Mesendoderm (in vitro differentiated cells): ENCODE data around the gene PYCR2.

Experiments
- DNase-seq: peaks from one replicate; pipeline ENCODE4 v3.0.0; 2013
- H2AK5ac ChIP-seq: 2 replicates; pipeline ENCODE4 v1.6.1; 2013; ENCODE audit warnings: low read length, inconsistent platforms
- H2BK120ac ChIP-seq: 2 replicates; pipeline ENCODE4 v1.6.1; 2013; ENCODE audit warnings: low read depth, mild to moderate bottlenecking, low read length, moderate library complexity, mixed read lengths
- H2BK15ac ChIP-seq: replicated peaks from 2 replicates; pipeline ENCODE4 v1.6.1; 2013; ENCODE audit warnings: low read depth, mild to moderate bottlenecking, moderate library complexity
- H2BK5ac ChIP-seq: 2 replicates; pipeline ENCODE4 v1.6.1; 2013; ENCODE audit warnings: low read length, inconsistent platforms
- H3K18ac ChIP-seq: 2 replicates; pipeline ENCODE4 v1.6.1; 2013; ENCODE audit warnings: mild to moderate bottlenecking, low read length, mixed read lengths
- H3K23ac ChIP-seq: one replicate; pipeline ENCODE4 v1.6.1; 2013; ENCODE audit warnings: low read length
- H3K27ac ChIP-seq: 2 replicates; pipeline ENCODE4 v1.5.1; 2013; ENCODE audit warnings: low read depth, mild to moderate bottlenecking, inconsistent platforms, low read length, moderate library complexity
- H3K27me3 ChIP-seq: 2 replicates; pipeline ENCODE4 v1.6.1; 2013; ENCODE audit warnings: low read length, control low read depth, mild to moderate bottlenecking, inconsistent platforms; ENCODE audit not compliant: insufficient read depth, poor library complexity
- H3K36me3 ChIP-seq: 2 replicates; pipeline ENCODE4 v1.6.1; 2013; ENCODE audit warnings: low read length, inconsistent platforms; ENCODE audit not compliant: control insufficient read depth, insufficient read depth
- H3K4ac ChIP-seq: one replicate; pipeline ENCODE4 v1.6.1; 2013; ENCODE audit warnings: low read depth, mild to moderate bottlenecking, low read length, moderate library complexity
- H3K4me1 ChIP-seq: 2 replicates; pipeline ENCODE4 v1.6.1; 2013; ENCODE audit warnings: low read depth, low read length, inconsistent platforms; ENCODE audit not compliant: control insufficient read depth
- H3K4me2 ChIP-seq: 2 replicates; pipeline ENCODE4 v1.6.1; 2013; ENCODE audit warnings: low read length
- H3K4me3 ChIP-seq: 2 replicates; pipeline ENCODE4 v1.5.1; 2013; ENCODE audit warnings: mild to moderate bottlenecking, low read length
- H3K56ac ChIP-seq: one replicate; pipeline ENCODE4 v1.6.1; 2013; ENCODE audit warnings: low read length
- H3K79me1 ChIP-seq: 2 replicates; pipeline ENCODE4 v1.6.1; 2013; ENCODE audit warnings: low read length, inconsistent platforms
- H3K79me2 ChIP-seq: 2 replicates; pipeline ENCODE4 v1.6.1; 2013; ENCODE audit warnings: mild to moderate bottlenecking, low read length; ENCODE audit not compliant: control insufficient read depth, insufficient read depth
- H3K9ac ChIP-seq: 2 replicates; pipeline ENCODE4 v1.6.1; 2013; ENCODE audit warnings: low read length, inconsistent platforms
- H4K5ac ChIP-seq: one replicate; pipeline ENCODE4 v1.6.1; 2013; ENCODE audit warnings: low read length
- H4K8ac ChIP-seq: one replicate; pipeline ENCODE4 v1.6.1; 2013; ENCODE audit warnings: low read depth, mild to moderate bottlenecking, control low read depth, low read length, moderate library complexity
- WGBS: extraction: QIAGEN DNeasy Blood & Tissue Kit; methylation state at CpG from one replicate; pipeline ENCODE4 v1.1.7; 2013; ENCODE audit warnings: low lambda C conversion rate, missing lambda C conversion rate; ENCODE audit not compliant: insufficient coverage; ENCODE audit errors: extremely low coverage; 5-methylcytosine and 5-hydroxymethylcytosine counted together

PYCR2 gene

GRCh38 chr1:225965231-225965630, 41.2 kb upstream of the PYCR2 start:
- no peaks in the 10 kb centered on the region for H3K4me1 ChIP-seq
- no peak overlapping the region for H2BK5ac ChIP-seq
- H3K36me3 ChIP-seq: no peaks in the 10 kb centered on the region
- no CpG with 5 or more reads among the region's 5 CpGs for WGBS
- no peak overlapping the region for H3K18ac ChIP-seq
- no peak overlapping the region for H3K4me3 ChIP-seq
- no peak overlapping the region for H2AK5ac ChIP-seq
- no peak overlapping the region for H3K4ac ChIP-seq
- no peaks in the 10 kb centered on the region for H3K79me1 ChIP-seq
- no peak overlapping the region for H3K27ac ChIP-seq
- H3K23ac ChIP-seq: no peak overlapping the region
- no peak overlapping the region for H3K4me2 ChIP-seq
- no peak overlapping the region for H3K9ac ChIP-seq
- H3K27me3 ChIP-seq: no peaks in the 10 kb centered on the region
- no peak overlapping the region for H2BK15ac ChIP-seq
- H3K79me2 ChIP-seq: no peaks in the 10 kb centered on the region
- no peak overlapping the region for H4K5ac ChIP-seq
- H4K8ac ChIP-seq: no peak overlapping the region
- no peak overlapping the region for H2BK120ac ChIP-seq
- H3K56ac ChIP-seq: no peak overlapping the region
- no peak for DNase-seq

- H2BK5ac ChIP-seq: no peak overlapping the region
- H3K27ac ChIP-seq: no peak overlapping the region
- no peaks in the 10 kb centered on the region for H3K27me3 ChIP-seq
- no peak overlapping the region for H3K23ac ChIP-seq
- no peak overlapping the region for H2BK120ac ChIP-seq
- no peak overlapping the region for H3K4me3 ChIP-seq
- no peak overlapping the region for H3K9ac ChIP-seq
- no peak overlapping the region for H4K8ac ChIP-seq
- H4K5ac ChIP-seq: no peak overlapping the region
- H3K18ac ChIP-seq: no peak overlapping the region
- no peaks in the 10 kb centered on the region for H3K4me1 ChIP-seq
- H3K79me2 ChIP-seq: no peaks in the 10 kb centered on the region
- no CpG with 5 or more reads among the region's 15 CpGs for WGBS
- no peak overlapping the region for H3K4me2 ChIP-seq
- H3K36me3 ChIP-seq: no peaks in the 10 kb centered on the region
- no peak overlapping the region for H2AK5ac ChIP-seq
- no peaks in the 10 kb centered on the region for H3K79me1 ChIP-seq
- no peak overlapping the region for H2BK15ac ChIP-seq
- DNase-seq: no peak
- H3K4ac ChIP-seq: no peak overlapping the region
- H3K56ac ChIP-seq: no peak overlapping the region
Observed at GRCh38 chr1:225963735-225964530, 39.9 kb upstream of the PYCR2 start.

DNA sequence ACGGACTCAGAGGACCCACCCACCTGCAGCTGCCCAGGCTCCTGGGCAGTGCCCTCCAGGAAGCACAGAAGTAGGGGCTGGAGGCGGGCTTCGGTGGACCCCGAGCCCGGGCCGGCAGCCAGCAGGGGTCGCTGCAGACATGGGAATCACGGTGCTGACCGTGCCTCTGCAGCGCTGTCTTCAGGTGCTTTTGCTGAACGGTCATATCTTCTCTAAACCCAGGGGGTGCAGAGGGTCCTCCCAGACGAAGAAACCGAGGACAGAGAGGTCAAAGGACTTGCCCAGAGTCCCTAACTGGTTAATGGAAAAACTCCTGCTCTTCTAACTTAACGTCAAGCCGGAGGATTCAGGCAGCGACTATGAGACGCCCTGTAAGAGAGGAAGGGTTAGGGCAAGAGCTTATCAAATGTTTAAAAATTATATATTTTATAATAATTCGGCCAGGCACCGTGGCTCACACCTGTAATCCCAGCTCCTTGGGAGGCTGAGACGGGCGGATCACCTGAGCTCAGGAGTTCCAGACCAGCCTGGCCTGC, 38.5 kb upstream of the PYCR2 start:
- no peak overlapping the region for H4K8ac ChIP-seq
- H2BK120ac ChIP-seq: no peak overlapping the region
- H4K5ac ChIP-seq: no peak overlapping the region
- no peaks in the 10 kb centered on the region for H3K36me3 ChIP-seq
- no peaks in the 10 kb centered on the region for H3K4me1 ChIP-seq
- H2BK5ac ChIP-seq: no peak overlapping the region
- no peak overlapping the region for H3K4me2 ChIP-seq
- no peaks in the 10 kb centered on the region for H3K79me1 ChIP-seq
- no peak overlapping the region for H2BK15ac ChIP-seq
- H3K4me3 ChIP-seq: no peak overlapping the region
- no peak overlapping the region for H3K27ac ChIP-seq
- no peak overlapping the region for H2AK5ac ChIP-seq
- no peak overlapping the region for H3K4ac ChIP-seq
- no peaks in the 10 kb centered on the region for H3K27me3 ChIP-seq
- WGBS: no CpG with 5 or more reads among the region's 21 CpGs
- DNase-seq: peak; percentile 72
- no peak overlapping the region for H3K18ac ChIP-seq
- no peak overlapping the region for H3K9ac ChIP-seq
- H3K23ac ChIP-seq: no peak overlapping the region
- H3K56ac ChIP-seq: no peak overlapping the region
- no peaks in the 10 kb centered on the region for H3K79me2 ChIP-seq

DNA sequence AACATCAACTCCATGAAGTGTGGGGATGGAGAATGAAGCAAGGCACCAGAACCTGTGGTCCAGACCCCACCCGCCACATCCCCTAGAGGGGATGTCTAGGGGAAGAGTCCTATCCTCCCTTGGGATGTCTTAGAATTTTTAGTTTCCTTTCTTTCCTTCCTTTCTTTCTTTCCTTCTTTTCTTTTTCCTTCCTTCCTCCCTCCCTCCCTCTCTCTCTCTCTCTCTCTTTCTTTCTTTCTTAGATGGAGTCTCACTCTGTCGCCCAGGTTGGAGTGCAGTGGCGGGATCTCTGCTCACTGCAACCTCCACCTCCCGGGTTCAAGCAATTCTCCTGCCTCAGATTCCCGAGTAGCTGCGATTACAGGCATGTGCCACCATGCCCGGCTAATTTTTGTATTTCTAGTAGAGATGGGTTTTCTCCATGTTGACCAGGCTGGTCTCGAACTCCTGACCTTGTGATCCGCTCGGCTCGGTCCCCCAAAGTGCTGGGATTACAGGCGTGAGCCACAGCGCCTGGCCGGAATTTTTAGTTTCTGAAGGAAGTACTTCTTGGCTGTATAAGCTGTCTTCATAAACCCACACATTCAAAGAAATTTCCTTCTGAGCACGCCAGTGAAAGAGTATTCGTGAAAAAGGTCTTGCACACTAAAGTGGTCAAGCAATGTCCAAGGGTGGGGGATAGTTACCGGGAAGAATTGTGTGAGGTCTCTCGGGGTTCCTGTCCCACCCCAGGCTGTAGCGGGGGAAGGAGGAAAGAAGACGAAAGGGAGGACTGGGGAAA, 37.8 kb upstream of the PYCR2 start:
- no peaks in the 10 kb centered on the region for H3K36me3 ChIP-seq
- no peaks in the 10 kb centered on the region for H3K79me2 ChIP-seq
- no peak overlapping the region for H3K27ac ChIP-seq
- H4K8ac ChIP-seq: no peak overlapping the region
- no peak overlapping the region for H2BK120ac ChIP-seq
- no peak overlapping the region for H3K23ac ChIP-seq
- H2BK15ac ChIP-seq: no peak overlapping the region
- no peak overlapping the region for H4K5ac ChIP-seq
- H3K4me2 ChIP-seq: no peak overlapping the region
- no peak overlapping the region for H3K9ac ChIP-seq
- H2BK5ac ChIP-seq: no peak overlapping the region
- no peak overlapping the region for H2AK5ac ChIP-seq
- H3K4ac ChIP-seq: no peak overlapping the region
- H3K4me1 ChIP-seq: no peaks in the 10 kb centered on the region
- H3K56ac ChIP-seq: no peak overlapping the region
- no peak overlapping the region for H3K18ac ChIP-seq
- WGBS: no CpG with 5 or more reads among the region's 20 CpGs
- H3K4me3 ChIP-seq: no peak overlapping the region
- no peak for DNase-seq
- H3K27me3 ChIP-seq: no peaks in the 10 kb centered on the region
- H3K79me1 ChIP-seq: no peaks in the 10 kb centered on the region

GRCh38 chr1:225958041-225958440, 34.0 kb upstream of the PYCR2 start:
- H3K27ac ChIP-seq: no peak overlapping the region
- H3K4ac ChIP-seq: no peak overlapping the region
- no peaks in the 10 kb centered on the region for H3K79me1 ChIP-seq
- no peaks in the 10 kb centered on the region for H3K79me2 ChIP-seq
- no peaks in the 10 kb centered on the region for H3K36me3 ChIP-seq
- H3K4me3 ChIP-seq: no peak overlapping the region
- no peak overlapping the region for H3K56ac ChIP-seq
- H3K4me2 ChIP-seq: no peak overlapping the region
- no peak overlapping the region for H3K9ac ChIP-seq
- H4K5ac ChIP-seq: no peak overlapping the region
- H2BK120ac ChIP-seq: no peak overlapping the region
- no peak overlapping the region for H2AK5ac ChIP-seq
- WGBS: no CpG with 5 or more reads among the region's 3 CpGs
- H3K4me1 ChIP-seq: no peaks in the 10 kb centered on the region
- H3K18ac ChIP-seq: no peak overlapping the region
- H2BK5ac ChIP-seq: no peak overlapping the region
- no peak for DNase-seq
- no peak overlapping the region for H4K8ac ChIP-seq
- H3K23ac ChIP-seq: no peak overlapping the region
- no peak overlapping the region for H2BK15ac ChIP-seq
- H3K27me3 ChIP-seq: no peaks in the 10 kb centered on the region
